PFSK-1 (cell line): ENCODE measurements around the gene BCAS3.

ENCODE experiments used
- FOXP2 ChIP-seq: optimal IDR thresholded peaks from 2 replicates; pipeline ENCODE3; 2011; ENCODE audit warnings: borderline replicate concordance, control low read depth, inconsistent platforms; ENCODE audit not compliant: insufficient read depth; ENCODE audit errors: extremely low read length, extremely low read depth
- POLR2AphosphoS5 ChIP-seq: IDR thresholded peaks from 2 replicates; pipeline ENCODE4 v1.6.1; 2012; ENCODE audit warnings: low read depth, mild to moderate bottlenecking, control low read depth, low read length, moderate library complexity
- SIN3A ChIP-seq: IDR thresholded peaks from 2 replicates; pipeline ENCODE4 v1.6.1; 2012; ENCODE audit warnings: mild to moderate bottlenecking, low read length, moderate library complexity, borderline replicate concordance; ENCODE audit not compliant: insufficient read depth
- TAF1 ChIP-seq: IDR thresholded peaks from 2 replicates; pipeline ENCODE4 v1.6.1; 2012; ENCODE audit warnings: low read length, control low read depth, borderline replicate concordance; ENCODE audit not compliant: insufficient read depth
- TF ChIP-seq, protein P1 (sequence below), 2 experiments: IDR thresholded peaks; 2 replicates each; pipeline versions ENCODE4 v1.6.1 to v1.8.0; 2011 to 2012; ENCODE audit warnings: low read depth in 2 of 2, low read length in 2 of 2, control low read depth in 1 of 2, inconsistent platforms in 1 of 2, mild to moderate bottlenecking in 1 of 2, moderate library complexity in 1 of 2; ENCODE audit not compliant: insufficient read depth in 1 of 2

The BCAS3 gene

GRCh38 chr17:60971515-60972369 lies 294.1 kb downstream of the BCAS3 start:
- TF ChIP-seq POLR2AphosphoS5 = no peak
- TF ChIP-seq FOXP2 = no peak
- TF ChIP-seq, protein P1, sequence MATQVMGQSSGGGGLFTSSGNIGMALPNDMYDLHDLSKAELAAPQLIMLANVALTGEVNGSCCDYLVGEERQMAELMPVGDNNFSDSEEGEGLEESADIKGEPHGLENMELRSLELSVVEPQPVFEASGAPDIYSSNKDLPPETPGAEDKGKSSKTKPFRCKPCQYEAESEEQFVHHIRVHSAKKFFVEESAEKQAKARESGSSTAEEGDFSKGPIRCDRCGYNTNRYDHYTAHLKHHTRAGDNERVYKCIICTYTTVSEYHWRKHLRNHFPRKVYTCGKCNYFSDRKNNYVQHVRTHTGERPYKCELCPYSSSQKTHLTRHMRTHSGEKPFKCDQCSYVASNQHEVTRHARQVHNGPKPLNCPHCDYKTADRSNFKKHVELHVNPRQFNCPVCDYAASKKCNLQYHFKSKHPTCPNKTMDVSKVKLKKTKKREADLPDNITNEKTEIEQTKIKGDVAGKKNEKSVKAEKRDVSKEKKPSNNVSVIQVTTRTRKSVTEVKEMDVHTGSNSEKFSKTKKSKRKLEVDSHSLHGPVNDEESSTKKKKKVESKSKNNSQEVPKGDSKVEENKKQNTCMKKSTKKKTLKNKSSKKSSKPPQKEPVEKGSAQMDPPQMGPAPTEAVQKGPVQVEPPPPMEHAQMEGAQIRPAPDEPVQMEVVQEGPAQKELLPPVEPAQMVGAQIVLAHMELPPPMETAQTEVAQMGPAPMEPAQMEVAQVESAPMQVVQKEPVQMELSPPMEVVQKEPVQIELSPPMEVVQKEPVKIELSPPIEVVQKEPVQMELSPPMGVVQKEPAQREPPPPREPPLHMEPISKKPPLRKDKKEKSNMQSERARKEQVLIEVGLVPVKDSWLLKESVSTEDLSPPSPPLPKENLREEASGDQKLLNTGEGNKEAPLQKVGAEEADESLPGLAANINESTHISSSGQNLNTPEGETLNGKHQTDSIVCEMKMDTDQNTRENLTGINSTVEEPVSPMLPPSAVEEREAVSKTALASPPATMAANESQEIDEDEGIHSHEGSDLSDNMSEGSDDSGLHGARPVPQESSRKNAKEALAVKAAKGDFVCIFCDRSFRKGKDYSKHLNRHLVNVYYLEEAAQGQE (IDR thresholded peaks at IDR 0.05; ENCODE audit: insufficient read depth in 1 of 2, low read depth in 2 of 2, low read length in 2 of 2) = no peak
- TF ChIP-seq TAF1 = no peak
- no peak for TF ChIP-seq SIN3A

DNA sequence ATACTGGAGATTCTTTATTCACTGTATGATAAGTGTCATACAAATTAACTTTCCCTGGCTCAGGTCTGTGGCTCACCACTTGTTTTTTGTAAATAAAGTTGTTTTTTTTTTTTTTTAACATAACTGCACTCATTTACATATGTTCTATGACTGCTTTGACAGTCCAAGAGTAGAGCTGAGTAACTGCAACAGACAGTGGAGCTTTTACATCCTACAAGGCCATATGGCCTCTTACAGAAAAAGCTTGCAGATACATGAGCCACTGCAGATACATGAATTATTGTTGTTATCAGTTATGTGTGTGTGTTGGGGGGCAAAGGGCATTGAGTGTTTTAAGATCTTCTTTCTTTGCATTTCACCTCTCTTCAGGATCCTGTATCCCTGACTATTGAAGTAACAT lies 311.7 kb downstream of the BCAS3 start:
- TF ChIP-seq FOXP2 (no peak), SIN3A (no peak)

GRCh38 chr17:60989846-60990245 lies 312.2 kb downstream of the BCAS3 start:
- TF ChIP-seq TAF1 = no peak
- TF ChIP-seq POLR2AphosphoS5 = no peak
- TF ChIP-seq FOXP2 = no peak
- TF ChIP-seq, protein P1 (IDR thresholded peaks at IDR 0.05; ENCODE audit: insufficient read depth in 1 of 2, low read depth in 2 of 2, low read length in 2 of 2) = no peak
- TF ChIP-seq SIN3A = no peak

- no peak for TF ChIP-seq SIN3A
- TF ChIP-seq TAF1 = no peak
- TF ChIP-seq POLR2AphosphoS5 = no peak
- TF ChIP-seq, protein P1 (IDR thresholded peaks at IDR 0.05; ENCODE audit: insufficient read depth in 1 of 2, low read depth in 2 of 2, low read length in 2 of 2) = no peak
- TF ChIP-seq FOXP2 = no peak
These were observed 315.8 kb downstream of the BCAS3 start for GRCh38 chr17:60993497-60993896.

- no peak for TF ChIP-seq SIN3A
- TF ChIP-seq, protein P1 (IDR thresholded peaks at IDR 0.05; ENCODE audit: insufficient read depth in 1 of 2, low read depth in 2 of 2, low read length in 2 of 2) = no peak
- TF ChIP-seq POLR2AphosphoS5 = no peak
- no peak for TF ChIP-seq FOXP2
- TF ChIP-seq TAF1 = no peak
These were observed 318.0 kb downstream of the BCAS3 start for GRCh38 chr17:60995680-60996079.
